WI38 (cell line): ENCODE results near the gene MESP2.

Experiments used
- H3K4me3 ChIP-seq: 2 replicates; pipeline ENCODE4 v1.5.1; 2011; ENCODE audit warnings: low read depth, mild to moderate bottlenecking, control low read depth, low read length
- TF ChIP-seq, protein P1 (sequence below): IDR thresholded peaks from 2 replicates; pipeline ENCODE4 v1.5.1; 2012; ENCODE audit warnings: low read depth, mild to moderate bottlenecking, control low read depth, low read length

The MESP2 gene

GRCh38 chr15:89743594-89743993 is 32.5 kb upstream of the MESP2 start:
- H3K4me3 ChIP-seq = no peak overlapping the region
- TF ChIP-seq, protein P1, sequence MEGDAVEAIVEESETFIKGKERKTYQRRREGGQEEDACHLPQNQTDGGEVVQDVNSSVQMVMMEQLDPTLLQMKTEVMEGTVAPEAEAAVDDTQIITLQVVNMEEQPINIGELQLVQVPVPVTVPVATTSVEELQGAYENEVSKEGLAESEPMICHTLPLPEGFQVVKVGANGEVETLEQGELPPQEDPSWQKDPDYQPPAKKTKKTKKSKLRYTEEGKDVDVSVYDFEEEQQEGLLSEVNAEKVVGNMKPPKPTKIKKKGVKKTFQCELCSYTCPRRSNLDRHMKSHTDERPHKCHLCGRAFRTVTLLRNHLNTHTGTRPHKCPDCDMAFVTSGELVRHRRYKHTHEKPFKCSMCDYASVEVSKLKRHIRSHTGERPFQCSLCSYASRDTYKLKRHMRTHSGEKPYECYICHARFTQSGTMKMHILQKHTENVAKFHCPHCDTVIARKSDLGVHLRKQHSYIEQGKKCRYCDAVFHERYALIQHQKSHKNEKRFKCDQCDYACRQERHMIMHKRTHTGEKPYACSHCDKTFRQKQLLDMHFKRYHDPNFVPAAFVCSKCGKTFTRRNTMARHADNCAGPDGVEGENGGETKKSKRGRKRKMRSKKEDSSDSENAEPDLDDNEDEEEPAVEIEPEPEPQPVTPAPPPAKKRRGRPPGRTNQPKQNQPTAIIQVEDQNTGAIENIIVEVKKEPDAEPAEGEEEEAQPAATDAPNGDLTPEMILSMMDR = no peak

DNA sequence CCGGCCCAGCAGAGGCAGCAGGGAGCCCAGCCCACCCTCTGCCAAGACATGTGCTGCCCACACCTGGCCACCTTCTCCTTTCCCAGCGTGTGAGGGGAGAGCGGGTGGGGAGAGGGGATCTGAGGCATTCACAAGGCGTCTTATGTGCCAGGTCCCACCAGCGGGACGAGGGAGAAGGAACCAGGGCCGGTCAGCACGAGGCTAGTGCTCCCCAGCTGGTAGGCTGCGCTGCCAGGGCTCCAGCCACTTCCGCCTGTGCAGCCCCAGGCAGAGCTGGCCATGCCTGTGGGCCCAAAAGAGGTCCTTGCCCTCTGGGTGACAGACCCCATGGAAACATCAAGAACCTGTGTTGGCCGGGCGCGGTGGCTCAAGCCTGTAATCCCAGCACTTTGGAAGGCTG is 31.0 kb upstream of the MESP2 start:
- TF ChIP-seq, protein P1 = no peak
- no peak overlapping the region for H3K4me3 ChIP-seq

- H3K4me3 ChIP-seq = no peak overlapping the region
- TF ChIP-seq, protein P1 = no peak
These were observed 30.4 kb upstream of the MESP2 start for GRCh38 chr15:89745768-89746167.

DNA sequence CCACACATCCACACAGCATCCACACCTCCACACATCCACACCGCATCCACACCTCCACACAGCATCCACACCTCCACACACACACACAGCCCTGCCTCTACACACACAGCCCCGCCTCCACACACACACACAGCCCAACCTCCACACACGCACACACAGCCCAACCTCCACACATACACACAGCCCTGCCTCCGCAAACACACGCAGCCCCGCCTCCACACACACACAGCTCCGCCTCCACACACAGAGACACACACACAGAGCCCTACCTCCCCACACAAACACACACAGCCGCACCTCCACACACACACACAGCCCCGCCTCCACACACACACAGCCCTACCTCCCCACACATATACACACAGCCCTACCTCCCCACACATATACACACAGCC is 29.7 kb upstream of the MESP2 start:
- H3K4me3 ChIP-seq = no peak overlapping the region
- TF ChIP-seq, protein P1 = no peak

GRCh38 chr15:89747708-89748682 is 28.1 kb upstream of the MESP2 start:
- TF ChIP-seq, protein P1 = no peak
- H3K4me3 ChIP-seq = no peak overlapping the region

DNA sequence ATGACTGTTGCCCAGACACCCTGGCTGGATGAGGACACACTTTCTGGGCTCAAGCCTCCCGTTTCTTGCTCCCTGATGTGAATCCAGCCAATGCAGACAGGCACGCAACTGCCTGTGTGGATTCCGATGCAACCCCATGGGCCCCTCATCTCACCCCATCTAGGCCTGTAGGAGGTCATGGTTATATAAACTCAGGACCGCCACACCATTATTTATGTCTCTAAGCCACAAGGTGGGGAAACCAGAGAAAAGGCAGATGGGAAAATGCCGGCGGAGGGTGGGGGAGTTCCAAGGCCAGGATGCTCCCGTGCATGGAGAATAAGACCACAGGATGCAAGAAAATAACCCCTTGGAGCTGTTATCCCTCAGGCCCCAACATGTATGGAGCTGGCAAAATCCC is 27.1 kb upstream of the MESP2 start:
- TF ChIP-seq, protein P1 = no peak
- H3K4me3 ChIP-seq = no peak overlapping the region

DNA sequence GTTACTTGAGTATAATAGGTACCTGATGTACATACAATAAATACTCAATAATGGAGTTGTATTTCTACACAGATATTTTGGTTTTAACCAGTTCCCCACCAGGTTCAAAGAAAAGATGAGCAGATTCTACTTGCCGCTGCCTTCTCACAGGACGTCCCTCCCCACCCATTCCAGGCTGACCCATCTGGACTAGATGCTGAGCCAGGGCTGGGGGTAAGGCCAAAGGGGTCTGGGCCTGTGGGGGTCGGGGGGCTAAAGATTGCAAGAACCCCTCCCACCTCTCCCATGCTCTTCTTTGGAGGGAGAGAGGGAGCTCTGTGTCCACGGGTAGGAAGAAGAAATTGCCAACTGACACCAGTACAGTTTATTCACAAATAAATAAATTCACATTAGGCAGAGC is 26.6 kb upstream of the MESP2 start:
- no peak overlapping the region for H3K4me3 ChIP-seq
- TF ChIP-seq, protein P1 = no peak
